CD4-positive, alpha-beta T cell treated with Interferon gamma for 1 hour (primary cell): Measurements from ENCODE around the gene TNNT1.
"Not testable (repeated sequence)": the region's sequence is repeated elsewhere in the genome, so short reads cannot be mapped to it uniquely, and the experiment has no call there.

Source experiments
- DNase-seq: peaks from one replicate; pipeline ENCODE4 v3.0.0-alpha.2; 2020

Gene TNNT1

GRCh38 chr19:55149078-55150003 is at the start of gene TNNT1:
Gene TNNT1 (minus strand): TSS chr19:55149206. CDS start chr19:55147157, 2,049 bp downstream.
- DNase-seq: no peak

GRCh38 chr19:55198651-55199050 is 49.6 kb upstream of the TNNT1 start:
- no peak for DNase-seq

GRCh38 chr19:55197528-55197927 is 48.5 kb upstream of the TNNT1 start:
- DNase-seq: no peak

GRCh38 chr19:55196803-55197202 is 47.8 kb upstream of the TNNT1 start:
- DNase-seq: no peak

- DNase-seq: no peak
Measured at GRCh38 chr19:55193481-55193880, 44.5 kb upstream of the TNNT1 start.

GRCh38 chr19:55189403-55189835 is 40.4 kb upstream of the TNNT1 start:
- no peak for DNase-seq

- DNase-seq: no peak
Measured at GRCh38 chr19:55188625-55189024, 39.6 kb upstream of the TNNT1 start.

- DNase-seq: no peak
Measured at GRCh38 chr19:55186080-55186479, 37.1 kb upstream of the TNNT1 start.

- no peak for DNase-seq
Measured at GRCh38 chr19:55181740-55182139, 32.7 kb upstream of the TNNT1 start.

- peak; percentile 40 for DNase-seq
Measured at GRCh38 chr19:55179606-55180484, 30.8 kb upstream of the TNNT1 start, which contains the start of gene SYT5. Gene SYT5 (minus strand): TSS chr19:55180289. CDS start chr19:55179041, 1,248 bp downstream.

- DNase-seq: peak; percentile 96
Measured at GRCh38 chr19:55178781-55179599, 30.0 kb upstream of the TNNT1 start.

- no peak for DNase-seq
Measured at GRCh38 chr19:55176076-55176475, 27.1 kb upstream of the TNNT1 start.

- no peak for DNase-seq
Measured at GRCh38 chr19:55175117-55175867, 26.3 kb upstream of the TNNT1 start.

GRCh38 chr19:55174425-55175116 is 25.6 kb upstream of the TNNT1 start:
- DNase-seq: no peak

- DNase-seq: peak; percentile 26
Measured at GRCh38 chr19:55173714-55174409, 24.9 kb upstream of the TNNT1 start.

- no peak for DNase-seq
Measured at GRCh38 chr19:55173186-55173713, 24.2 kb upstream of the TNNT1 start.

GRCh38 chr19:55172741-55173140 is 23.7 kb upstream of the TNNT1 start:
- DNase-seq: no peak

GRCh38 chr19:55172318-55172717 is 23.3 kb upstream of the TNNT1 start:
- DNase-seq: not testable (repeated sequence)

- DNase-seq: no peak
Measured at GRCh38 chr19:55171440-55171839, 22.4 kb upstream of the TNNT1 start.

- DNase-seq: no peak
Measured at GRCh38 chr19:55169136-55169535, 20.1 kb upstream of the TNNT1 start.
